Stimulated activated CD4-positive, alpha-beta T cell treated with anti-CD3 and anti-CD28 coated beads, Interleukin-15, amount 100 ng/mL, for 24 hours (primary cell): ENCODE measurements around the gene GPAT3.
"Not testable (repeated sequence)": the region's sequence is repeated elsewhere in the genome, so short reads cannot be mapped to it uniquely, and the experiment has no call there.

Experiments
- DNase-seq: peaks from one replicate; pipeline ENCODE4 v3.0.0-alpha.2; 2020

GPAT3 gene

GRCh38 chr4:83535520-83536361 lies at the start of gene GPAT3:
Gene GPAT3 (plus strand): TSS chr4:83536108. CDS start chr4:83536623, 515 bp downstream.
- DNase-seq: peak; percentile 86

DNA sequence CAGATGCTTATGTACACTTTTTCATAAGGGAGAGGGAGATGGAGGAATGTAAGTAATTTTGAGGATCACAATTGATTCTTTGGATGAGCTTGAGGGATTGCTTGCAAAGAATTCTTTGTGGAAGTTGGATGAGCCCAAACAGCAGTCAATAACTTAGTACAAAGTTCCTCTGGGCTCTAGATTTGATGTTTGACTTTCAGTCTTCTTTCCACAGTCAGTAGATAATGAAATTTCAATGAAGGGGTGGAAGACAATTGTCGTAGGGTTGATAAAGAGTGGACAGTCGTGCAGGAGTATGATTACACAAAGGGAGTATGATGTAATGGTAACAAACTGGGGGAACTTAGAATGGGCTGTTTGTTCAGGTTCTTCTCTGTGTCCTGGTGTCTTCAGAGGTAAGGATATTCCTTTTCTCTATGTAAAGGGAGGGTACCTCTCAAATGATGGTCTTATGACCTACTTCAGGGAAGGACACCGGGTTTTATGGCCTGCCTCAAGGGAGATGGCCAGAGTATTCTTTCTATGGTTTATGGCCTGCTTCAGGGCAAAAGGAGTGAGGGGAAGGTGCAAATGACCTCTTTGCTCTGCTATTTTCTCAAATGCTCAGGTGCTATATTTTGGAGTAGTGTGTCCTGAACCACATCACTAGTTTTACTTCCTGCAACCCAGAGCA lies 49.3 kb upstream of the GPAT3 start:
- DNase-seq: no peak

GRCh38 chr4:83489711-83490326 lies 46.1 kb upstream of the GPAT3 start:
- no peak for DNase-seq

- no peak for DNase-seq
Observed at GRCh38 chr4:83490876-83491450, 44.9 kb upstream of the GPAT3 start.

DNA sequence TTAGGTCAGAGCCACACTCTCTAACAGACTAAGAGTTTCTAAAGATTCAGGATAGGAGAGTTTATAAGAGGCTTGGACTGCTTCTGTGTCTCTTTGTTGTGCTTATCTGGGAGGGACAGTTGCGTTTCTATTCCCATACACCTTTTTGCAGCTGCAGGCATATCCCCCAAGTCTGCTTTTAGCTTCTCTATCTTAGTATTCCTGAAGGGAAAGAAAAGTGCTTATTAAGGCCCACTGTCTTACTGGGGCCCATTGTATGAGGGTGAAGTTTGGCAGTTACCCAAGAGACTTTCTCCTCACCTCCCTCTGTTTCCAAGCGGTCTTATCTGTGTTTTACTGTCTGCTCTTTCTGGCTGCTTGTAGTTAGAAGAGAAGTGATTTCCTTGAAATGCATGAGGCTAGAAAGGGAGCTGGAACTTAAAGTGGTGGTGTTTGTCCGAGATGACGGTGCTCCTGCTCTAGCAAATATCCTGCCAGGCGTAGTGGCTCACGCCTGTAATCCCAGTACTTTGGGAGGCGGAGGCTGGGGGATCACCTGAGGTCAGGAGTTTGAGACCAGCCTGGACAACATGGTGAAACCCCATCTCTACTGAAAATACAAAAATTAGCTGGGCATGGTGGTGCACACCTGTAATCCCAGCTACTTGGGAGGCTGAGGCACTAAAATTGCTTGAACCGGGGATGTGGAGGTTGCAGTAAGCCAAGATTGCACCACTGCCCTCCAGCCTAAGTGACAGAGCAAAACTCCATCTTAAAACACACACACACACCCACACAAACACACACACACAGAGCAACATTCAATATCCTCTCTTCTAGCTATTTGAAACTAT lies 39.6 kb upstream of the GPAT3 start:
- not testable (repeated sequence) for DNase-seq

- DNase-seq: no peak
Observed at GRCh38 chr4:83498187-83498586, 37.7 kb upstream of the GPAT3 start.

- not testable (repeated sequence) for DNase-seq
Observed at GRCh38 chr4:83501671-83502070, 34.2 kb upstream of the GPAT3 start.

- no peak for DNase-seq
Observed at GRCh38 chr4:83503974-83504373, 31.9 kb upstream of the GPAT3 start.

DNA sequence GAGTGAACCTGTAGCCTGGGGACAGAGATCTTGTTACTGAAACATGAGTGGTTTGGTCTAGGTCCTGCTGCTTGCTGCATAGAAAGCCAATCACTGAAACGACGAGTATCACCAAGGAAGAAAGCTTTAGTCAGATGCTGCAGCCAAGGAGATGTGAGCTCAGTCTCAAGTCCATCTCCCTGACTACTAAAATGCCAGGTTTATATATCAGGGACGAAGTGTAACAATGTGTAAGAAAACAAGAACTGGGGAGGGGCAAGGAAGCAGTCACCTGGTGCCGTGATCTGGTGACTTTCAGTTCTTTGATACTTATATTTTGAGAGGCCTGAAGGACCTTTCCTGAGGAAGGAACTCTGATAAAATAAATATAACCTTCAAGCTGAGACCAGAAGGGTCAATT lies 31.4 kb upstream of the GPAT3 start:
- DNase-seq: no peak

GRCh38 chr4:83504996-83505395 lies 30.9 kb upstream of the GPAT3 start:
- DNase-seq: no peak

GRCh38 chr4:83509156-83509585 lies 26.7 kb upstream of the GPAT3 start:
- DNase-seq: peak; percentile 70

DNA sequence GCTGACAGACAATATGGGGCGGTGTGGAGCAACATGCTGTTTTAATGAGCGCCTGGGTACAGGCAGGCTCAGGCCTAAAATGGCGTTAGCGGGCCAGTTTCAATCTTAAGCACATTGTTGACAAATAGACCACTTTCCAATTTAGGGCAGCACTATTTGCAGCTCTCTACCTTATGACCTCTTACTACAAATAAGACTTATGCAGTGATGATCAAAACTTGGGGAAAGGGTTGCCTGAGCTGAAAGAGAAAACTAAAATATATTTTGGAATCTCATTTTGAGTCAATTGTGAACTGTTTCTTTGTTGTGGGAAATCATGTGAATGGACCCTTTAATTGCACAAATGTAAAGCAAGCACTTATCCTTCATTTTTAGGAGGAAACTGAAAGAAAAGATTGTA lies 25.5 kb upstream of the GPAT3 start:
- no peak for DNase-seq

DNA sequence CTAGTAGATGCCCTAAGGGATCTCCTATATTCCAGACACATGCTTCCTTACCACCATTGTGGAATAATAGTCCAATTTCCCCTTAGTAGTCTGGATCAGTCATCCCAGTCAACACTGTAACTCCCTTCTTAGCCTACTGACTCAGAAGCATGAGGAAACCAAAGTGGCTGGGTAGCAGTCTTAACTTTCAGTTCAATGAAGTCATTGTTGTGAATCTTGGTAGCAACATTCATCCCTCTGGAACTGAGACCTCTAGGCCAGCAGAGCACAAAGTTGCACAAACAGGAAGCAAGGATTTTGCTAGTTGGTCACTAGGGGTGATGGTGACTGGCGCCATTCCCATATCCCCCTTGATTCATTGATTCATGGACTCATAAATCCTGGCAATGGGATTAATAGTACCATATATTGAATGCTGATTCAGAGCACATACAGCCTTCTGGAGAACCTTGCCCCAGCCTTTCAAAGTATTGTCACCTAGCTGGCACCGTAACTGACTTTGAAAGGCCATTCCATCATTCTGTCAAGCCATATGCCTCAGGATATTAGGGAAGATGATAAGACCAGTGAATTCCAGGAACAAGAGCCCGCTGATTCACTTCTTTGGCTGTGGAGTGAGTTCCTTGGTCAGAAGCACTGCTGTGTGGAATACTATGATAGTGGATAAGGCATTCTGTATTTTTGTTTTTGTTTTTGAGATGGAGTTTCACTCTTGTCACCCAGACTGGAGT lies 19.7 kb upstream of the GPAT3 start:
- no peak for DNase-seq

DNA sequence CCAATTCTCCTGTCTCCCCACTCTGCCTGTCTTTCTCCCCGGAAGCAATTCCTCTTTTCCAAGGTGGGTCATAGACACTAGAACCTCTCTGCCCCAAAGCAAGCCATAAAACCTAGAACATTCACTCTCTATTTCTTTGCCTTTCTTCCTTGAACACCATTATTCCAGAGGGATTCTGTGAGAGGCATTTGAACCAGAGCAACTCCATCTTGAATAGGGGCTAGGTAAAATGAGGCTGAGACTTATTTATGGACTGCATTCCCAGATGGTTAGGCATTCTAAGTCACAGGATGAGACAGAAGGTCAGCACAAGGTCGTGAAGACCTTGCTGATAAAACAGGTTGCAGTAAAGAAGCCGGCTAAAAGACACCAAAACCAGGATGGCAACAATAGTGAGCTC lies 13.7 kb upstream of the GPAT3 start:
- DNase-seq: no peak

- DNase-seq: no peak
Observed at GRCh38 chr4:83527671-83528070, 8.2 kb upstream of the GPAT3 start.

DNA sequence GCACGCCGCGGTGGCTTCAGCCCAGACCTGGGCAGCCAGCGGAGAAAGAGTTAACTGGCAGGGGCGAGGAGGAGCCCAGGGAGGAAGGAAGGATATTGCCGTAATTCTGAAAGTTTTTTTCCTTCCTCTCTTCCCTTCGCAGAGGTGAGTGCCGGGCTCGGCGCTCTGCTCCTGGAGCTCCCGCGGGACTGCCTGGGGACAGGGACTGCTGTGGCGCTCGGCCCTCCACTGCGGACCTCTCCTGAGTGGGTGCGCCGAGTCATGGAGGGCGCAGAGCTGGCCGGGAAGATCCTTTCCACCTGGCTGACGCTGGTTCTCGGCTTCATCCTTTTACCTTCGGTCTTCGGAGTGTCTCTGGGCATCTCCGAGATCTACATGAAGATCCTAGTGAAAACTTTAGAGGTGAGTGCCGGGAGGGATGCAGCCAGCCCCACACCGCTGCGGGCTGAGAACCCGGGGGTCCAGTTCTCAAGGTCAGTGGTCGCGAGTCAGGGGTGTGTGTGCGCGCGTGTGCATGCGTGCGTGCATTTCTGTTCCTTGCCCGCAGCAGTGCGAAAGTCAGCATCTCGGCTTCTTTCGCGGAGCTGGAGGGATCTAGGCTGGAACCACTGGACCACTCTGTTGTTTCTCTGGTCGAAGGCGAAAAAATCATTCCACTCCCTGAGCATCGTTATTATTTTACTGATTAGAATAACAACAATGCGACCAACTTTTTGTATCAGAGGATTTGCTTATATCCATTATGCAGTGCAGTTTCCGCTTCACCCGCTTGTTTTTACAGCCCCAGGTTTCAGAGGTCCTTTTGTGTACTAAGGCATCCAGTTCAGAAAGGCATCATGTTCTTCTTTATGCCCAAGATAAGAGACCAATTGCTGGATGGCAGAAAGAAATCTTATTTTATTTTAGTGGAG lies 709 bp downstream of the GPAT3 start:
- DNase-seq: peak; percentile 28

DNA sequence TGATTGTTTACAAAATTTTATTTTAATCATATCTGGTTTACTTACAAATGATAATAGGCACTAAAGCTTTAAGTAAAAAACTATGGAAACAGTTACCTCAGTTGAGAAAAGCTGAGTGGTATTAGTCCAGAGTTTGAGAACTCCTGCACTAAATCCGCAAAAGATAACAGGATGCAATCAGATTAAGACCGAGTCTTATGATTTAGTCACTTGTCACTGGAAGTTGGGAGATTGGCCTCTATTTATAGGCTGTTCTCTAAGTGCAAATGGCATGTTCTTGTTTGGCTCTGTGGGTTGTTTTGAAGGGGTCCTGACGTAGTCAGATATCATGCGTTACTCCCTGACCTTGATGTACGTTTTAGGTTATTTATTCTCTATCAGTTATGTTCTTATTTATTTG lies 6.3 kb downstream of the GPAT3 start:
- no peak for DNase-seq

GRCh38 chr4:83546786-83547185 lies 10.9 kb downstream of the GPAT3 start:
- DNase-seq: no peak

DNA sequence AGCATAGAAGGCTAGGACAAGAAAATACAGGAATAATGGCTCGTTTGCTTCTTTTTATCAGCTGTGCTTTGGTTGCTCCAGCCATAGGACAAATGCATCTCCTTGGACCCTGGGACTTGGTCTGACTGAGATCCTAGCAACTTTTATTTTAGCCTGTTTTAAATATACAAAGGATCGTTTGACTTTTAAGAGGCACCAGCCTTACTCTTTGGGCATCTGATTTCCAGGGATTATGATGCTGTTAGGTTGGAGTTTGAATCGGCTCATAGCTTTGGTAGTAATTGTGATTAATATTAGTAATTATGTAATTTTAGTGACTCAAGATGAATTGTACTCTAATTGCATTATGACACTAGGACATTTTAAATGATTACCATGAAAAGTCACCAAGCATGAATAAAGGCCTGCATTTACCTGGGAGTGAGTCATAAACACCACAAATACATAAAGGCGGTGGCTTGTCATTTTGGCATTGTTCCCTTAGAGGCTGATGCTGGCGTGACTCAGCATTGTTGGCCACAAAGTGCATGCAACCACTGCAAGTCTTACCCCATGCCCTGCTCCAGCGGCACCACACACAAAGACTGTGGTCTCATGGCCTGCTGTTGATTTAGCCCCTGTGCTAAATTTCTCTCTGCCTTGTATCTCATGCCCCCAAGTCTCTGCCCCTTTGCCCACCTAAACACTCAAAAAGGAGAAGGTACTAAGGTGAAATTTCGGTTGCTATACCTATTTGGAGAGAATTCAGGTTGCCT lies 12.4 kb downstream of the GPAT3 start:
- peak; percentile 76 for DNase-seq

DNA sequence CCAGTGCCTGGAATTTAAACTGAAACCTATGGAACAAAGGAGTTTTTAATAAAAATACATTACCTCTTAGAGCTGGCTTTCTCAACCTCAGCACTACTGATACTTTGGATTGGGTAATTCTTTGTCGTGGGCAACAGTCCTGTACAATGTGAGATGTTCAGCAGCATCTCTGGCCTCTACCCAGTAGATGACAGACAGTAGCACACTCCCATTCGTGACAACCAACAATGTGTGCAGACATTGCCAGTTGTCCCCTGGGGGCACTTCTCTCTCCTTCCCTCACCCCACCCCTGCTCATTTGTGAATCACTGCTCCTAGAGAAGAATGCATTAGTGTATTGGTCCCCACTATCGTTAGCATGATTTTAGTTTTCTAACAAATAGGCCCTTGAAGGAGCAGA lies 16.2 kb downstream of the GPAT3 start:
- no peak for DNase-seq
